NCI-H146 treated with DMSO at 0.1 percent for 48 hours (cell line): Measurements from ENCODE around the gene SWSAP1.
"Not testable (repeated sequence)": the region's sequence is repeated elsewhere in the genome, so short reads cannot be mapped to it uniquely, and the experiment has no call there.

Experiments used
- DNase-seq: peaks from one replicate; lab custom pipeline; 2025; ENCODE audit not compliant: unreplicated experiment; lab: John Stamatoyannopoulos, UW

Gene SWSAP1, protein sequence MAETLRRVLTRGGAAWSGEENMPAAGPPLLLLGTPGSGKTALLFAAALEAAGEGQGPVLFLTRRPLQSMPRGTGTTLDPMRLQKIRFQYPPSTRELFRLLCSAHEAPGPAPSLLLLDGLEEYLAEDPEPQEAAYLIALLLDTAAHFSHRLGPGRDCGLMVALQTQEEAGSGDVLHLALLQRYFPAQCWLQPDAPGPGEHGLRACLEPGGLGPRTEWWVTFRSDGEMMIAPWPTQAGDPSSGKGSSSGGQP

DNA sequence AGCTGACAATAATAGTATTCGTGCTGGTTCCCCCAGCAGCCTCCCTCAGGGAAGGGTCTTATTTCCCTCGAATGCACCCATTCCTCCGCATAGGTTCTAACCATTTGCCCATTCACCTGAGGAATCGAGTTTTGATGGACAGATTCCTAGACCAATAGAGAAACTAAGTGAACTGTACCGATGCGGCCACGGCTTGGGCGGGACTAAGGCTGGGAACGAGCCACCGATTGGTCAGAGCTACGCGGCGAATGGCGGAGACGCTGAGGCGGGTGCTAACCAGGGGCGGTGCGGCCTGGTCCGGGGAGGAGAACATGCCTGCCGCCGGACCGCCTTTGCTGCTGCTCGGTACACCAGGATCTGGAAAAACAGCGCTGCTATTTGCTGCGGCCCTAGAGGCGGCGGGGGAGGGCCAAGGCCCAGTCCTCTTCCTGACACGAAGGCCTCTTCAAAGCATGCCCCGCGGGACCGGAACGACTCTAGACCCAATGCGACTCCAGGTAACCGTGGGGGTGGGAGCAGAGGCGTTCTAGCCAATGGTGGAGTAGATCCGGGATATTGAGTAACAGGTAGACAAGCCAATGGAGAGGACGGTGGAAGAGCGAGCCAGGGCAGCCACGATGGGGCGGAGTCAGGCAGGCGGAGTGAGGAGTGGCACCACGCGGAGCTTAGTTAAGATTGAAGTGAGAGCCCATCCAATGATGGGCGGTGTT is at the start of gene SWSAP1:
SWSAP1 (plus strand) TSS at position 234 of the 710 bp plus-strand sequence; CDS start at position 249, 15 bp downstream.
- peak; percentile 100 for DNase-seq

DNA sequence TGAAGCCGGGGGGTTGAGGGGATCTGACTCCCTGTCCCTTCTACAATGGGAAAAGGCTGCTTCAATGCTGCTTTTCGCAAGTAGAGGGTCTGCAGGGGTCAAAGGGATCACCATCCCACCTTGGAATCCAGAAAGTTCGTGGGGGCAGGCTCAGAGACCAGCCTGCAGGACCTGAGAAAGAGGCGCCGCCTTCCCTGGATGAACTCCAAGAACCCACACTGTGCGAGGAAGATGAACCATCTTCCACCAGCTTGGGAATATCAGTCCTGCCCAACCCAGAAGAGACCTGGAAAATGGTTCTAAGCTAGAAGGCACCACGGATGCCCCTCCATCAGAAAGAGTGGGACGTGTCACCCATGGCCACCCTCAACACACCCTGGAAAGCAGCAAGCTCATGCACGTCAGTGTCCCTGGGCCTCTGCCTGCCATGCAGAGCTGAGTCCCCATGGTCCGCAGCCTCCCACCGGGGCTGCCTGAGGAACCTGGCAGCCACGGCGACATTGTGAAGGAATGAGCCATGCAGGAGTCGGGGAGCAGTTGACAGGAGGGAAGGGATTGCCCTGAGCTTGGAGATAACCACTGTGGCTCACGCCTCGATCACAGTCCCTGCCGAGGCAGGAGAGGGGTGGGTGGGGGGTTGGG is 49.6 kb upstream of the SWSAP1 start:
- no peak for DNase-seq

DNA sequence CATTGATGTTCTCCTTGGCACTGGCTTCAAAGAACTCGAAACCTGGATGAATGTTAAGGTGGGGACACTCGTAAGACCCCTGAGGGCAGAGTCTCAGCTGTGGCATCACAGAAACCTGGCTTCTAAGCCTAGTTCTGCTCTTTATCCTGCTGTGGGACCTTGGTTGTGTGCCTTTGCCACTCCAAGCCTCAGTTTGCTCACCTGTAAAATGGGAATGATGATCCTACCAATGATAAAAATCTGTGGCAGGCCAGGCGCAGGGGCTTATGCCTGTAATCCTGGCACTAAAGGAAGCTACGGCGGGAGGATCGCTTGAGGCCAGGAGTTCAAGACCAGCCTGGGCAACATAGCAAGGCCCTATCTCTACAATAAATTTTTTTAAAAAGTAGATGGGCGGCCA is 48.9 kb upstream of the SWSAP1 start:
- DNase-seq: no peak

DNA sequence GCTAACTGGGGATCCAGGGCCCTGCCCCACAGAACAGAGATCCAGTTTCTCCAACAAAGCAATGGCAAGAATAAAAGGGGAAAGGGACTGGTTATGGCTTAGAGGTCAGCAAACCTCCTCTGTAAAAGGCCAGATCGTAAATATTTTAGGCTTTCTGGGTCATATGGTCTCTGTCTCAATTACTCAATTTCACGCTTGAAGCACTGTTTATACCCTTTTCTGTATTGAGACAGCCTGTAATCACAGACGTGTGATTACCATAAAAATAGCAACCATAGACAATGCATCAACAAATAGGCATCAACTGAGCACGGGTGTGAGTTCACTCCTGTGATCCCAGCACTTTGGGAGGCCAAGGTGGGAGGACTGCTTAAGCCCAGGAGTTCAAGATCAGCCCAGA is 44.3 kb upstream of the SWSAP1 start:
- DNase-seq: no peak

DNA sequence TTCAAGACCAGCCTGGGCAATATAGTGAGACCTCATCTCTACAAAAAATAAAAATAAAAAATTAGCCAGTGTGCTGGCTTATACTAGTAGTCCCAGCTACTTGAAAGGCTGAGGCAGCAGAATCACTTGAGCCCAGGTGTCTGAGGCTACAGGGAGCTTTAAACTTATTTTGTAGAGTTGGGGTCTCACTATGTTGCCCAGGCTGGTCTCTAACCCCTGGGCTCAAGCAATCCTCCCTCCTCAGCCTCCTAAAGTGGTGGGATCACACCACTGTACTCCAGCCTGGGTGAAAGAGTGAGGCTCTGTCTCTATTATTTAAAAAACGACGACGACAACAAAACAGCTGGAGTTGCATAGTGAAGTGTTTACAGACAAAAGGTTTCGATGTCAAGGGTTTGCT is 43.0 kb upstream of the SWSAP1 start:
- no peak for DNase-seq

DNA sequence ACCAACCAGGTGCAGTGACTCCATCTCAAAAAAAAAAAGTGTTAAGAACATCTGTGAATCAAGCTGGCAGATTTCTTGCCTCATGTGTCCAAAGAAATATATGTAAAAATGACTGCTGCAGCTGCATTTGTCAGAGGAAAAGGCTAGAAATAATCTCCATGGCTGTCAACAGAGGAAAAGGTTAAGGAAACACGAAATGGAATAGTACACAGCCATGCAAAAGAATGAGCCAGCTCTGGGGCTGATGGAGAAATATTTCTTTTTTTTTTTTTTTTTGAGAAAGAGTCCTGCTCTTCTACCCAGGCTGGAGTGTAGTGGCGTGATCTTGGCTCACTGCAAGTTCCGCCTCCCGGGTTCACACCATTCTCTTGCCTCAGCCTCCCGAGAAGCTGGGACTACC is 41.6 kb upstream of the SWSAP1 start:
- no peak for DNase-seq

DNA sequence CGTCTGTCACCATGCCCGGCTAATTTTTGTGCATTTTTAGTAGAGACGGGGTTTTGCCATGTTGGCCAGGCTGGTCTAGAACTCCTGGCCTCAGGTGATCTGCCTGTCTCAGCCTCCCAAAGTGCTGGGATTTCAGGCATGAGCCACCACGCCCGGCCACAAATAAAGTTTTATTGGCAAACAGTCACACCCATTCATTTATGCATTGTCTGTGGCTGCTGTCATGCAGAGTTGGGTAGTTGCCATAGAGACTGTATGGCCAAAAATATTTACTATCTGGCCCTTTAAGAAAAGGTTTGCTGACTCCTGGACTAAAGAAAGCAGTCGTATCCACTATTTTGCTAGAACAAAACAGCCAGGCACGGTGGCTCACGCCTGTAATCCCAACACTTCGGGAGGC is 40.6 kb upstream of the SWSAP1 start:
- not testable (repeated sequence) for DNase-seq

DNA sequence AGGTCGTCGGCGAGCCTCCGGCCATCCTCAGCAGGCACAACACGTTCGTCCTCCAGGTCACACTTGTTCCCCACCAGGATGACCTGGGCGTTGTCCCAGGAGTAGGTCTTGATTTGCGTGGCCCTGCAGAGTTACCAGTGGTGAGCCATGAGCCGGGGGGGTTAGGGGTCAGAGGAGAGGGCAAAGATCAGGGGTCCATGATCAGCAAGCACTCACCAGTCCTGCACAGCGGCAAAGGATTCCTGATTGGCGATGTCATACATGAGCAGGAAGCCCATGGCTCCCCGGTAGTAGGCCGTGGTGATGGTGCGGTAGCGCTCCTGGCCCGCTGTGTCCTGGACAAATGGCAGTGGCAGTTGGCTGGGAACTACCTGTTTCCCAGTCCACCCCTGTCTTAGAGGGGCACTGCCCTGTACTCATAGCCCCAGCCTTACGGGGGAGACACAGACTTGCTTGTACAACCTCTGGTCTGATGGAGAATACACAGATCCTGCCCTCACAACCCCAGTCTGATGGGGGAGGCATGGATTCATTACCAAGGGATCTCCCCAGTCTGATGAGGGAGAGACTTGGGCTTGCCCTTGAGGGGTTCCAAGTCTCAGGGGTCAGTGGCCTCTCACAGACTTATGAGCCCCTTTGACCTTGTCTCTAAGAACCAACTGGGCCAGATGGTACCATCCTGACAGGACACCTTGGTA is 38.9 kb upstream of the SWSAP1 start:
- no peak for DNase-seq

DNA sequence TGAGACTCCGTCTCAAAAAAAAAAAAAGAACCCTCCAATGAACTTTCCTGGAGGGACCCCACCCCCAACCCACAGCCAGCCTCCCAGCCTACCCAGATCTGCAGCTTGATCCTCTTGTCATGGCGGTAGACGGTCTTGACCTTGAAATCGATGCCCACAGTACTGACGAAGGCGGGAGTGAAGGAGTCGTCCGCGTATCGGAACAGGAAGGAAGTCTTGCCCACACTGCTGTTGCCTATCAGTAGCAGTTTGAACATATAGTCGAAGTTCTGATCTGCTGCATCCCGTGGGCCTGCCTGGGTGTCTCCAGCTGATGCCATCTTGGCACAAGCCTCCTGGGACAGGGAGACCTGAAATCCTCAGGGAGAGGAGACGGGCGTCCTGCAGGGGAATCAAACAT is 37.4 kb upstream of the SWSAP1 start:
- DNase-seq: no peak

DNA sequence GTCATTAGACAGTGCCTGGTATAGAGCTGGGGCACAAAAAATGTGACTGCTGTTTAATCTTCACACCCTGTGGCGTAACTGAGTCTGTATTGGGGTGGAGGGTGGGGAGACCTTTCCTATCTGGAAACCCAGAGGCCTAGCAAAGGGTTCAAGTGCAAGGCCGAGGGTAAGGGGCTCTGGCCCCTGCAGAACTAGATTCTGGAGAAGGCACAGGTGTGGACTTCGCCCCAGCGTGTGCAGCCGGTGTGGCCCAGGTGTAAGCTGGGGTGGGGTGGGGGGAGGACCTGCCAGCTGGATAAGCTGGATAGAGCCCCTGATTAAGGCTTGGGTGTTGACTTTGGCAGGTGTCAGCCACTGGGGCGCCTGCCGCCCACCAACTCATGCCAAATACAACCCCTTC is 36.3 kb upstream of the SWSAP1 start:
- DNase-seq: no peak

DNA sequence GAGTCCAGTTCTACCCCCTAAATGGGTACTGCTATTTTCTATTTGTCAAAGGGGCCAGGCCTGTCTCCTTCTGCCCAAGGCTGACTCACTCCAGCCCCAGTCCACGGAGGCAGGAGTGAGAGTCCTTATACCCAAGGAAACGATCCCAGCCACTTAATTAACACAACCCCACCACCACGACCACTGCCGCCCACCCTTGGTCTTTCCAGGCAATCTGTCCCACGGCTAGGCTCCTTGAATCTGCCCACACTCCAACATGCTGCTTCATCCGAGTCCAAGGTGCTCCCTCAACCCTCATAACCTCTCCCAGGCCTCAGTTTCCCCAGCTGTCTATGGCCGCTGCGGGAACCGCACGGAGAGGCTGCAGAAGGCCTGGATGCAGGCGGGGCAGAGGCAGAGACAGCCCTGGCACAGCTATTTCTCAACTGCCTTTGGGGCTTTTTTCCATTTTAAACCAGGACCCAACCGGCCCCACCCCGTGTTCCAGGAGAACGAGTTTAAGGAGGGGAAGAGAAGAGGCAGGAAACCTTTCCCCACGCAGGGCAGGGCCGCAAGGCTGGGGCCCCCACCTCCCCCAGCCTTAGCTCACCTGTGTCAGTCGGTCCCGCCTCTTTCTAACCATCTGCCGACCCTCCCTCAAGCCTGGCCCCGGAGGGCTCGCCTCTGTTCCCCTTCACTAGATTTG is 35.8 kb upstream of the SWSAP1 start:
- DNase-seq: no peak

DNA sequence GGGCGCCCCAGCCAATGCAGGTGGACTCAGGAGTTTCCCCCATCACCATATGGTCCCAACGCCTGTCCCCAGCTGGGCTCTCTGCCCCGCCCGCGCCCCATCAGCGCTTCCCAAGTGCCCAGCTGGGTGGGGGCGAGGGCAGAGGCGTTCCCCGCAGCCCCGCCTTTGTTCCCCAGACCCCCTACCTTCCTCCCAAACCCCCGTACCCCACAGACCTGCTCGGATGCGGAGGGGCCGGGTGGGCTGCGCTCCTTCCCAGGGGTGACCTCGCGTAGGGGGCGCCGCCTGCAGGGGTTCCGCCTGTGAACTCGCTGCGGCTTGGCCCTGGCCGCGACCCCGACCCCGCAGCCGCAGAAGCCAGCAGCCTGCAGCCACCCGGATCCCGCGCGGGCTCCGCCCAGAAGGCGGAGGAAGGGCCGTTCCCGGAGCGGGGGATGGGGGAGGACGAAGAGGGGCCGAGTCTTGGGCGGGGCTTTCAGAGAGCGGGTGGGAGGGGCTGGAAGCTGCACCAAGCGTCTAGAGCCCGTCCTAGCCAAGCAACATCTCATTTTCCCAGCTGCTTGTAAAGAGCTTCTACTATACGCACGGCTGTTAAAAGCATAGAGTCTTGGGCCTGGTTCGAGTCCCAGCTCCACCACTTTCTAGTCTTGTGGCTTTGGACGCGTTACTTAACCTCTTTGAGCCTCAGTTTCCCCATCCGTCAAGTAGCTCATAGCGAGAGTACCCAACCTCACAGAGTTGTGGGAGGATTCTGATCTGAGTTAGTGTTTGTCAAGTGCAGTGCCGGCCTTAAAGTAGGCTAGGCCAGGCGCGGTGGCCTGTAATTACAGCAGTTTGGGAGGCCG is 35.0 kb upstream of the SWSAP1 start, which contains the start of gene RAB3D:
RAB3D (minus strand) TSS at position 404 of the 845 bp plus-strand sequence. CDS start 2,258 bp downstream, outside the sequence.
- DNase-seq: peak; percentile 93

DNA sequence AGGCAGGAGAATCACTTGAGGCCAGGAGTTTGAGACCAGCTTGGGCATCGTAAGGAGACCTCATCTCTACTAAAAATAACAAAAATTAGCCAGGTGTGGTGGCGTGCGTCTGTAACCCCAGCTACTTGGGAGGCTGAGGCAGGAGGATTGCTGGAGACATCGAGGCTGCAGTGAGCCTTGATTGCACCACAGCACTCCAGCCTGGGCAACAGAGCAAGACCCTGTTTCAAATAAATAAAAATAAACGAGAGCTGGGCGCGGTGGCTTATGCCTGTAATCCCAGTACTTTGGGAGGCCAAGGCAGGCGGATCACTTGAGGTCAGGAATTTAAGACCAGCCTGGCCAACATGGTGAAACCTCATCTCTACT is 34.4 kb upstream of the SWSAP1 start:
- DNase-seq: not testable (repeated sequence)

DNA sequence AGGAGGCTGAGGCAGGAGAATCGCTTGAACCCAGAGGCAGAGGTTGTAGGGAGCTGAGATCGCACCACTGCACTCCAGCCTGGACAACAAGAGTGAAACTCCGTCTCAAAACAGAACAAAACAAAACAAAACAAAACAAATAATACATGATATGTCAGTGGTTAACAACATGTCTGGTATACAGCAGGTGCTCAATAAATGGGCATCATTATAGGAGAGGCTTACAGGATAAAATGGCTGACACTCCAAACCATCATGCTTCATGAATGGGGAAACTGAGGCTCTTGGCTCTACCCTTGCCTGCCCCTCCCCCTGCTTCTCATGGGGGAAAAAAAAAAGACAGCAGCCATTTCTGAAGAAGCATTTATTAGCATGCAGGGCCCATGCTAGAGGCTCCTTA is 32.0 kb upstream of the SWSAP1 start:
- no peak for DNase-seq

DNA sequence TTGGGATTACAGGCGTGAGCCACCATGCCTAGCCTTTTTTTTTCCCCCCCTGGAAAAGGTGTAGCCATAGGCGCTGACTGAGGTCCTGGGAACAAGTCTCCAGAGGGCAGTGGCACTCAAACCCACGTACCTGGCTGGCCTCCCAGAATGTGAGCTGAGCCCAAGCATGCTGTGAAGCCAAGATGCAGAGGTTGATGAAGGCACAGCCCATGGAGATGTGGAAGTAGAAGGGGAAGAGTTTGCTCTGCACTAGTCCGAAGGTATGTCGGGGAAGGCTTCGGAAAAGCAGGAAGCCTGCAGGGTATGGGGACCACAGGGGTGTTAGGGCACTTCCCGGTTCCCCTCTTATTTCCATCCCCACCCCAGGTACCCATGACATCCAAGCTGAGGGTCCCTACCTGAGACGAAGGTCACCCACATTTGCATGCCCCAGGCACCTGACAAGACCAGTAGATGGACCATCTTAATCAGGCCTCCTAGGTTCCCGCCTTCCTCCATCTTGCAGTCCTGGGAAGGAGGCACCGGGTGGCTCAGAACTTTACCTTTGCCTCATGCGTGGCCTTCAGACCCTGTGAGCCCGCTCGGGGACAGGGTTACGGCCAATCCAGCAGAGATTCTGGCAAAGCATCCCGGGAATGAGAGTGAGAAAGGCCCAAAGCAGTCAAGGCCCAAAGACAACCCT is 29.2 kb upstream of the SWSAP1 start:
- no peak for DNase-seq

DNA sequence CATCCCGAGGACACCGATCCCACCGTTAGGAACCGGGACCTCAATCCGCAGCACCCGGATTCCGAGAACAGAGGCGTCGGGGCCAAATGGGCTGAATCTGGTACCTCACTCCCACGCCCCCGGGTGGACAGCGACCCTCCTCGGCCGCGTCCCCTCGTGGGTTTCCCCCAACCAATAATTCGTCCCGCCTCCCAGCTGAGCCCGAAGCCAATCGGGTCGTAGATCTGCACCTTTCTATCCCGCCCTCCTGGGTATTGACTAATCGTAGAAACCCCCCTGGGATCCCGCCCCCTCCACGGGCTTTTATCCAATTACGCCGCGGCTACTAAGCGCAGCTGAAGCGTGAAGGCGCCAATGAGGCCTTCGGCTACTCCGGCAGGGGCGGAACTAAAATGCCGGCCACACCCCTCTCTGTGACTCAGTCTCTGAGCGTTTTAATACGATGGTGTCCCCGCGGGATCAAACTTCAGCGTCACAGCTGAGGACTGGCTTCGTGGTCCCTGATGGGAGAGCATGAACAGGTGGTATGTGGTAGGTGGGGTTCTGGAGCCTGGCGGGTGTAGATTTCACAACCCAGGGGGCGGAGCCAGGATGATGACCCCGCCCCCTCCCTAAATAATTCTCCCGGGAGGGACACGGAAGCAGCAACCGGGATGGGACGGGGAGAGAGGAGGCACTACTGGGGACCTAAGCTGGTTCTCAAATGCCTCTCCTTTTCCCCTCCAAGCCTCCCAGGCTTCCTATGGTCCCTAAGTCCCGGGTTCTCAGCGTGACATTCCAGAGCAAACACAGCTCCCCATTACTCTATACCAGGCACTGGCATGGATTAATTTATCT is 28.1 kb upstream of the SWSAP1 start, which contains the start of the genes CCDC159 and TMEM205:
CCDC159 (plus strand) TSS at position 416 of the 837 bp plus-strand sequence; CDS start at position 504, 88 bp downstream.
TMEM205 (minus strand) TSS at position 165 of the 837 bp plus-strand sequence. CDS start 649 bp downstream, outside the sequence.
- peak; percentile 98 for DNase-seq

DNA sequence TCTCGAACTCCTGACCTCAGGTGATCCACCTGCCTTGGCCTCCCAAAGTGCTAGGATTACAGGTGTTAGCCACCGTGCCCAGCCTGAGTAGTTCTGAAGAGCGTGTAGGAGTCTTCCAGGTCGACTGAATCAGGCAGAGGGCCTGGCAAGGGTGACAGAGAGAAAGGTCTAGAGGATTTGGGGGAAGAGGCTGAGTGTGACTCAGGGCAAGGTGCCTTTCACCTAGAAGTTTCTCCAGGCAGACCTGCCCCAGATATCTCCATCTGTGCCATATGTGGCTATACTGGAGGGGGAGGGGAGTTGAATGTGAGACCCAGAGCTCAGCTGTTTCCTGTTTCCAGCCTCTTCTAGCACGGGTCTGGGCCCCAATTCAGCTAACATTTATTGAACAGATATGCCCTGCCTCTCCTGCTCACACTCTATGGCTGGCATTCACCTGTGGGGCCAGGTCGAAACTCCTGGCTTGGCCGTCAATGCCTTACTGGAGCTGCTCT is 26.9 kb upstream of the SWSAP1 start:
- DNase-seq: no peak

DNA sequence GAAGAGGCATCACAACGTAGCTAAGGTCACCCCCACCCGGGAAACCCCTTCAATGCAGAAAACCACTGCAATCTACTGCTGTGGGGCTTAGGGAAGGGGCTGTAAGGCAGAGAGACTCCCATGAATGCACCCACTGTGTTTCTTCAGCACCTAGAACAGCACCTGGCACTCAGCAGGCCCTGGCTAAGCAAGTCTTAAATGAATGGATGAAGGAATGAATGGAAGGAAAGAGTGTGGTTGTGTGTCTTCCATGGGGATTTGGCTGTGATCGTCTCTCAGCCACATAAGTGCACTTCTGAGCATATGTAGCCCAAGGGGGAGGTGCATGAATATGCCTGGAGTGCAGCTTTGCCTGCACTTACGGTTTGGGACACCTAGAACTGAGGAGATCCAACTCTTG is 25.3 kb upstream of the SWSAP1 start:
- no peak for DNase-seq
